ENCODE data around the gene AIF1.

GRCh38 chr6:31657406-31658157 lies 42.5 kb downstream of the AIF1 start:
- no peak for TF ChIP-seq POLR2AphosphoS5 (IDR thresholded peaks at IDR 0.05; ENCODE audit: low read depth, low read length)
- TF ChIP-seq POLR2A (IDR thresholded peaks at IDR 0.05; ENCODE audit: low read depth, low read length): no peak
- no peak for TF ChIP-seq SPI1 (IDR thresholded peaks at IDR 0.05; ENCODE audit: low read depth, low read length)
- no peak for TF ChIP-seq TAF1 (IDR thresholded peaks at IDR 0.05; ENCODE audit: low read depth, low read length)
